HG02943 (cell line): ENCODE results near the gene KIAA1217.

Experiments
- ATAC-seq: cut with Tn5 transposase; IDR thresholded peaks from one replicate; pipeline ENCODE4 v1.9.1; 2021; ENCODE audit warnings: mild to moderate bottlenecking, low read depth, moderate library complexity; ENCODE audit not compliant: unreplicated experiment

The KIAA1217 gene

GRCh38 chr10:24355056-24355688 lies 146.2 kb downstream of the KIAA1217 start:
- no peak for ATAC-seq

GRCh38 chr10:24357344-24358004 lies 148.5 kb downstream of the KIAA1217 start:
- no peak for ATAC-seq

DNA sequence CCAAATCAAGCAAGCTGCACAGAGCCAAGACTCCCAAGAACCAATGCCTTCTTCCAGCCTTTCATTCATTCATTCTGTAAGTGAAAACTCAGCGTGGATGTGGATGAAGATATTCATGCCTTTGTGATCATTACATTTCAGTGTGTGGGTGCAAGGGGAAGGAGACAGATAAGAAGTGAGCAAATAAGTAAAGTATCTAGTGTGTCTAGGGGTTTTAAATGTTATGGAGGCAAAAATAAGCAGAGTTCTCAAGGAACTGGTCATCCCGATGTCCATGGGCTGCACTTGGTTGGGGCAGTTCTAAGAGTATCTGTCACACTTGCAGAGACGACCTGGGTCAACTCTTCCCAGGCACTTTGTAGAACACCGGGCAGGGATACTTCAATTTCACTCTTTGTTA lies 149.1 kb downstream of the KIAA1217 start:
- ATAC-seq = no peak

DNA sequence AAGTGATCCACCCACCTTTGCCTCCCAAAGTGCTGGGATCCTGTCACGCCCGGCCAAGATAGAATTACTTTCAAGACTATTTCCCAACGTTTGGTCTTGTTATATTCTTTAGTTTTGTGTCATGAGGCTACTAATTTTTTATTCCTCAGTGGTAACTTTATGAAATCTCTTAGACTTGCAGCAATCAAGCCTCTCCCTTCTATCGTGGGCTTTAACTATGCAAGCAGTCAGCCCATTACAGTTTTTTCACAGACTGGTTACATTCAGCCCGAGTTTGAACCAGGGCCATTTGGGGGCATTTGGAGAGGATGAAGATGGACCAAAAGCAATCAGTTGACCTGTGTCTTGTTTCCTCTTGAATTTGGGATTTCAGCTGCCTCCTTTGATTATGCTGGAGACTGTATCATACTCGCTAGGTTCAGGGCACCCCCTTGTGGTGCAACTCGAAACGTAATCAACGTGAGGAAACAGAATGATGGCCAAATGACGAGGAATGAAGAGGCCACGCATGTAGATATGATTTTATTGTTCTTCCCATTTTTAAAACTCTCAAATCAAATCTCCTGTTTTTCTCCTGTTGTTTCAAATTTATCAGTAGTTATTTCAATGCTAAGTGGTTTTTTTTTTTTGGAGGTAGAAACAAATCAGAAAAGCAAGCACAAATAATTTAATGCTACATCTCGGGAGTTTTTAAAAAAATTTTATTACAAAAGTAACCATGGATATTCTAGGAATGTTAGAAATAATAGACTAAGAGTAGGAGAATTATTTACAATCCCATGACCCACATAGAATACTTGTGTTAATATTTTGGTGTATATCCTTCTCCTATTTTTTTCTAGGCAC lies 151.6 kb downstream of the KIAA1217 start:
- no peak for ATAC-seq

- ATAC-seq = no peak
Measured at GRCh38 chr10:24363070-24363469, 154.1 kb downstream of the KIAA1217 start.

DNA sequence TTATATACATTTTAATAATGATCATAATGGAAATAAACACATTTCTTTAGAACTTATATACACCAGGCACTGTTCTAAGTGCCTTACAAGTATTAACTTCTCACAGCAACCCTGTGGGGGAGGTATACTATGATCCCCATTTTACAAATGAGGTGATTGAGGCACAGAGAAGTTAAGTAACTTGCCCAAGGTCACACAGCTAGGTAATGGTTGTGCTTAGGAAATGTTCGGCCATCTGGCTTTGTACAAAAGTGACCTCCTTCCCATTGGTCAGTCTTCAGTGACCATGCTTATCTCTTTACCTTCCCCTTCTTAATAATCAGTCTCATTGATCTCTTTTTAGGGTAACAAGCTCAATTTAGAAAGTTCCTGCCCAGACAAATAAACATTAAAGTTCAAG lies 158.8 kb downstream of the KIAA1217 start:
- no peak for ATAC-seq

- no peak for ATAC-seq
Measured at GRCh38 chr10:24370877-24371276, 161.9 kb downstream of the KIAA1217 start.

DNA sequence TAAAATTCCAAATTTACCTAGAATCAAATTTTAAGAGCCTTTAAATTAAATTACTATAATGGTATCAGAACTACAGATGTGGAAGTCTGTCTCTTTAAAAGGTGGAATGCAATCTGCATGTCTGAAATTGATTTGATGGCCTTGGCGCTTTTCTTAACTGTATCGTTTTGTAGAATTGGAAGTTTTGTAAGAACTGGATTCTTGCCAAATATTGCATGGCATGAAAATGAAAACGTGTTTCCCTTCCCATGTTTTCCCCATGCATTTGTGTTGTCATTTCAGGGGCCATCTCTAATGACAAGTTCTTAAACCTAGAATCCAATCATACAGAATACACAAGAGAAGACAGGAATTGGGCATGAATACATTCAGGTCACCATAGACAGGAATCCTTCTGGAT lies 162.5 kb downstream of the KIAA1217 start:
- ATAC-seq = no peak

- no peak for ATAC-seq
Measured at GRCh38 chr10:24374134-24374915, 165.4 kb downstream of the KIAA1217 start.

GRCh38 chr10:24375510-24375909 lies 166.6 kb downstream of the KIAA1217 start:
- ATAC-seq = no peak

DNA sequence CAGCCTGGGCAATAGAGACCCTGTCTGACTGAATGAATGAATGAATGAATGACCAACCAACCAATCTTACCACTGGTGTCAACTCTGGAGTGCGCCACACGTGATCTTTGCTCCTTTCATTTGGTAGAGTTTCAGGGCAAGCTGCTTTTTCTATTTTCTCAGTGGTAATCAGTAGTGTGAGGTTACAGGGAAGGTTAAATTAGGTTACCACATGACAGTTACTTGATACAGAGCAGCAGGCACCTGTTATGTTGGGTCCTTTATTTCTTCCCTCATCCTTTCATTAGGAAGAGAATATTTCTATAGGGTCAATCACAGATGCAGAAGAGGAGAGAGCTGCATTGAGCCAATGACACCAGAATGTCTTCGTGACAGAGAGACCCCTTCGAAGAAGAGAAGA lies 167.8 kb downstream of the KIAA1217 start:
- no peak for ATAC-seq

- no peak for ATAC-seq
Measured at GRCh38 chr10:24378126-24378920, 169.4 kb downstream of the KIAA1217 start.

- no peak for ATAC-seq
Measured at GRCh38 chr10:24381235-24382010, 172.5 kb downstream of the KIAA1217 start.

DNA sequence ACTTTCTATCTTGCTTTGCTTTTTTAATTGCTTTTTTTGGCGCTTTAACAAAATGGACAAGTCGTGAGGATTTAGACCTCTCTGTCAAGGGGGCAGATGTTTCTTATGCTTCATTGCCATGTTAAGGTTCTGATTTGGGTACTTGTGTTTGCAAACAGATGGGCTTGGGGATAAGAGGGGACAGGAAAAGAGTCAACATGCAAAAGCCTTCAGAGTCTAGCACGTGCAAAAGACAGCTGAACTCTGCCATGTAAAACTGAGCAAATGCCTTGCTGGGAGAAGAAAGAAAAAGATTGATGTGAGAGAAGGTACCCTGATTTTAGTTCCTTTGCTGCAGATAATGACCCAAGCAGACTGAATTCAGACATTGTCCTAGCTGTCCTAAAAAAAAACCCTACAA lies 173.1 kb downstream of the KIAA1217 start:
- ATAC-seq = no peak

- ATAC-seq = no peak
Measured at GRCh38 chr10:24382596-24382978, 173.6 kb downstream of the KIAA1217 start.

- ATAC-seq = peak; percentile 52
Measured at GRCh38 chr10:24382979-24383663, 174.2 kb downstream of the KIAA1217 start.

- ATAC-seq = peak; percentile 88
Measured at GRCh38 chr10:24383681-24384106, 174.8 kb downstream of the KIAA1217 start.

DNA sequence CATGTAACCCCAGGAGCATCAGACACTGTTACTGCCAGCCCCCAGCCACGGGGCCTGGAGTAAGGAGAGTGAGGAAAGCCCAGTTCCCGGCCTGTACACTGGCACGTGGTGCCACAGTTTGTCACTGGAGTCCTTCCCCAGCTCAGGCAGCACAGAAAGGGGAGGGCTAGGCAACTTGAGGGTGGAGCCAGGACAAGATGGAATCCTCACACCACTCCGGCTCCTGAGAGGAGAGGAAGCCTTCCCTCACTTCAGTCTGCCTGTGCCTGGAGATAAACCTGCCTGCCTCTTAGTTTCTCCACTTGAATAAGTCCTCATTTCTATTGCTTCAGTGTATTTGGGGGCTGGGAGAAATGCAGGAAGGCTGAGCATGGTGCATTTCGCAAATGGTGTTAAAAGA lies 176.0 kb downstream of the KIAA1217 start:
- ATAC-seq = no peak

GRCh38 chr10:24385776-24386175 lies 176.8 kb downstream of the KIAA1217 start:
- no peak for ATAC-seq
